NCI-H128 (cell line): ENCODE data around the gene NES.

Source experiments
- DNase-seq: peaks from one replicate; lab custom pipeline; 2025; ENCODE audit not compliant: unreplicated experiment; lab: John Stamatoyannopoulos, UW

The NES gene

GRCh38 chr1:156704166-156704711 is 27.0 kb upstream of the NES start:
- no peak for DNase-seq

DNA sequence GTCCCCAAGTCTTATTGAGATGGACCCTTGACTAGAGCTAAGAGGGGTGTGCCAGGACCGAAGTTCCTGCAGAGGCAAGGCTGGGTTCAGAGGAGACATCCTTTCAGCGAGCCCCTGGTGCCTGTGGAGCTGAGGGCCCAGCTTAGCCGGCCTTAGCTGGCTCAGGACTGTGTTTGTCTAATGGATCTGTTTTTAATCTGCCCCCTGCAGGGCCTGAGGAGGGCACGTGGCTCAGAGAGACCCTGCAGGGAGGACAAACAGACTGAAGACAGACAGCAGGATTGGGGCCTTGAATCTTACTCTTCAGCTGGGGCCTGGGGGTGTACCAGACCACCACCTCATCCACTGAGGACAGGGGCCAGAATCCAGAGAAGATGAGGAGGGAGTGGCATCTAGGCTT is 26.5 kb upstream of the NES start:
- no peak for DNase-seq

GRCh38 chr1:156703336-156703735 is 26.1 kb upstream of the NES start:
- DNase-seq: no peak

- no peak for DNase-seq
Measured at GRCh38 chr1:156700736-156701531, 23.7 kb upstream of the NES start.

GRCh38 chr1:156698995-156699394 is 21.8 kb upstream of the NES start:
- DNase-seq: no peak

DNA sequence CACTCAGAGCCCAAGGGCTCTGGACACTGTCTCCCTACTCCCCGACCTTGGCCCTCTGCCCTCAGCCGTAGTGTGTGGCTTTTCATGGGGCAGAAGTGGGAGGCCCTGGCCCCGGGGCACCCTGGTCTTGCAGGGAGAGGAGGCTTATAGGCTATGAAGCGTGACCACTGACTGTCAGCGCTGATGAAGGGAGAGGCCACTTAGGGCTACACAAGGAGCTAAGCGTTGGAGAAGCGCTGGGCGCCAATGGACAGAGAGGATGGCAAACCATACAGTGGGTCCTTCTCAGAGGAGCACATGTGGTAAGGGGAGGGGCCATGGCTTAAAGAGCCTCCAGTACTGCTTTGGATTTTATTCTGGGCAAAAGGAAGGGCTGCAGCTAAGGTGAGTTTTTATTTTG is 20.3 kb upstream of the NES start:
- no peak for DNase-seq

DNA sequence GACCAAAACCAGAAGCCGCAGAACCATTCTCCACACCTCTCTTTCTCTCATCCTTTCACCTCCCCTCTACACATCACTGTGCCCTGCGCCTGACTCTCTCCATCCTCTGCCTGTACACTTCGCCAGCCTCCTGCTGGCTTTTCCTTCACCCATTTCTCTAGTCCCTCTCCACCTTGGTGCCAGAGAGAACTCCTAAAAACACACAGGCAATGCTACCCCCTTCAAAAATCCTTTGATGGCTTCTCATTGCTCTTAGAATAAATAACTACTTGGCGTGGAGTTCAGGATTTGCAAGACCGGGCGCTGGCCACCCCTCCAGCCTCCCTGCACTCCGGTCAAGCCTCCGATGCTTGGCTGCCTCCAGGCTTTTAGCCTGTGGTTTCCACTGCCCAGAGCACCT is 19.5 kb upstream of the NES start:
- DNase-seq: no peak

DNA sequence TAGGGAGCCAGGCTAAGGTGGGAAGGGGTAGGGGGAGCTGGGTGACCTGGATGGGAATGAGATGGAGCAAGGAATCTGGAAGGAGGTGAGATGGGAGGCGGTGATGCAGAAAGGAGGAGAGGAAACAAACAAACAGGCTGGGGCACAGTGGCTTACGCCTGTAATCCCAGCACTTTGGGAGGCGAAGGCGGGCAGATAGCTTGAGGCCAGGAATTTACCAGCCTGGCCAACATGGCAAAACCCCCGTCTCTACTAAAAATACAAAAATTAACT is 17.4 kb upstream of the NES start:
- no peak for DNase-seq

DNA sequence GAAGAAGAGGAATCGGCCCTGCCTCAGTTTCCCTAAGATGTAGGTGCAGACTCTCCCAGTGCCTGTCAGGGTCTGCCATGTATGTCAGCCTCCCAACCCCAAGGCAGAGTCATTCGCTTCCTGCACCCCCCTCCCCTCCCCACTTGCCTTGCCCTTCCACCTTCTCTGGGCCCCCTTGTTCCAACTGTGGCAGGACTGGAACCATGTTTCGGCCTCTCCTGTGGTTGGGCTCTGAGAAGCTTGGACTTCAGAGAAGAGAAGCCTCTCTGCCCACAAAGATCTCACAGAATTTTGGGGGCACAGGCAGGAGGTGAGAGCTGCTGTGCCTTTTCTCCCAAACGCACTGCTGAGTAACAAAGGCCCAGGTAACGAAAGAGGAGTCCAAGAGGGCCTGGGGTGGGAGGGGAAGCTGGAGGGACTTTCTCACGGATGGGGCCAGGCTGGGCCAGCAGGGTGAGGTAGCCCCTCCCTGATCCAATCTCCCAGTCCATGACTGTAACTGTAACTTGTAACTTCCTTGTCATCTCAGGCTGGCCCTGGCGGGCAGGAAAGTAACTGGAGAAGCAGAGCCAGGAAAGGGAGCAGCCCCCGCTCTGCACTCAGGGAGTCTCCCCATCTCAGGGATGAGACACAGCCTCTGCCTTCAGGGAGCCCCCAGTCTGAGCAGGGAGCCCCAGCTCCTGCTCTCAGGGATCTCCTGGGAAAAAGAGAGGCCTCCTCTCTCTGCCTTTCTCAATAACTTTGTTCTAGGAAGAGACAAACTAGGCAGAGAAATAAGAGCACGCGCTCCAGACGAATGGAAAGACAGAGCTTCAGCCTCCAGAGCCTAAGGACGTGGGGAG is 16.9 kb upstream of the NES start:
- no peak for DNase-seq

GRCh38 chr1:156692925-156693847 is 16.0 kb upstream of the NES start:
- DNase-seq: no peak

DNA sequence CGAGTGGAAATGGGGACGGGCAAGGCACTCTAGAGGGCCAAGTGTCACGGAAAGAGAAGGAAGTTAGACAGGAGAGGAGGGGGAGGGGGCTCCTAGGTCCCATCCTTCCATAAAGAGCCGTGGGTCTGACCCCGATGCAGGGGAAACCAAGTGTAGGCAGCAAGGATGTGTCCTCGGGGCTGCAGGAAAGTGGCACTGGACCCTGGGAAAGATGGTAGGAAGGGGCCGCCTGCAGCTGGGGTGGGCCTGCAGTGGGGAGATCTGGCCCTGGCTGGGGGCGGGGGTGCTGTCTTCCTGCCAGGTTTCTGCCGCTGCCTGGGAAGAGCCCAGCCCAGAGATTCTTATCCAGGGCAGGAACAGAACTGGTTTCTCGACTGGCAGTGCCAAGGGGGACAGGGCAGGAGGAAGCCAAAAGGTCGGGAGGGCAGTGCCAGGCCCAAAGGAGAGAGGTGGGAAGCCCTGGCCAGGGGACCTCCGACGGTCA is 15.3 kb upstream of the NES start:
- DNase-seq: no peak

- no peak for DNase-seq
Measured at GRCh38 chr1:156691665-156692440, 14.6 kb upstream of the NES start.

- DNase-seq: no peak
Measured at GRCh38 chr1:156691191-156691590, 14.0 kb upstream of the NES start.

GRCh38 chr1:156690675-156691036 is 13.4 kb upstream of the NES start:
- DNase-seq: no peak

- no peak for DNase-seq
Measured at GRCh38 chr1:156689953-156690674, 12.9 kb upstream of the NES start.

DNA sequence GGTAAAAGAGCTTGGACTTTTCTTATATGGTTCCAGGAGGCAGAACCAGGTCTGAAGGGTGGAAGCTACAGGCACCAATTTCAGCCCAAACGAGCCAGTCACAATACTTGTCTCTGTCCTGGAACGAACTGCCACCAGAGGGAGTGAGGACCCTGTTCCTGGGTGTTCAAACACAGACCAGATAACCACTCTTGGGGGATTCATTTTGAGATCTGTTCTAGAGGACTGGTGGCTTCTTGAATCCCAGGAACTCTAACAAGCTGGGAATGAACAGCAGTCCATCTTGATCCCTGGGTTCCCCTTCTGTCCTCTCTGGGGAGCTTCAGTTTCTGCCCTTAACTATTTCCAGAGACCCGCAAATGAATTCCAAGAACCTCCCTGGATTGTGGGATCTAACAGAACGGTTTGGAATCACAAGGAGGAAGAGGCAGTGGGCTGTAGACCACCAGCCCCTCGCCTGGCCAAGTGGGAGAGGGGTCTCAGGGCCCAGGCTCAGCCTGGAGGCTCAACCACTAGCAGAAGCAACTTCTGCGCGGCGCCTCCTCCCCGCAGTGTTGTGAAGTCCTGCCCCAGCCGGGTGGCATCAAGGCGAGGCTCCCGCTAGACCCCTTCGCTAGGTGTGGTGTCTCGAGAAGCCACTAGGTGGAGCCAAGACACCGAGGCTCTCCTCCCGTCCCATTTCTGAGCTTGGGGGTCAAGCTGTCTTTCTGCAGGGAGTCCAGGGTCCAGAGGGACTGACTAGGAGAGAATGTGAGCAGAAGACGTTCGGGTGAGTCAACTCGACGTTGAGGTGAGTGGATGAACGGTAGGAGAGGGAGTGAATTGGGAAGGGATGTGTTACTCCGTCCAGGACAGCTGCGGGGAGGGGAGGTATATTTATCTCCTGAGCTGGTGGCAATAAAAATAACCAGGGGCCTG is 12.1 kb upstream of the NES start:
- DNase-seq: peak; percentile 69

- DNase-seq: no peak
Measured at GRCh38 chr1:156684227-156684782, 7.1 kb upstream of the NES start.

DNA sequence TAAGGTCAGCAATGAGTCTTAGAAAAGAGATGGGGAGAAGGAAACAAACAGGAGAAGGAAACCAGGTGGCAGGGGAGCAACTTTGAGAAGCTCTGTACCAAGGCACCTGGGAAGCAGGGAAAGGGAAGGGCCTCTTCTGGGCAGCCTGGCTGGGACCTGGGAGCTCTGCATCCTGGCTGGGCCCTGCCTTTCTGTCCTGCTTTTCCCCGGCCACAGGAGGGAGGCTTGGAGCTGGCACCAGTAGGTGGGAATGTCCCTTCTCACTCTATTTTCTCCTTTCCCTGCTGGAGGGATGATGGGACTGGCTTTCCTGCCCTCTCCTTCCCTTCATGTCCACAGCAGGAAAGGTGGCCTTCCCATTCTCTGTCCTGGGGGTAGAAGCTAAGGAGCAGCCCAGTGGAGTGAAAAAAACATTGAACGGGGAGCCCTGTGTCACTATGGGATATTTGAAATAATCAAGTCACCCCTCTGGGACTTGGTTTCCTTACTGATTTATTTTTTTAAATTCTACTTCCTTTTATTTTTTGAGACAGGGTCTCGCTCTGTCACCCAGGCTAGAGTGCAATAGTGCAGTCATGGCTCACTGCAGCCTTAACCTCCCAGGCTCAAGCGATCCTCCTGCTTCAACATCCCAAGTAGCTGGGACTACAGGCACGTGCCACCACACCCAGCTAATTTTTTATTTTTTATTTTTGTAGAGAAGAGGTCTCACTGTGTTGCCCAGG is 5.1 kb upstream of the NES start:
- no peak for DNase-seq
